Endothelial cell of umbilical vein (primary cell): ENCODE data around the gene ACIN1. TPM values are rescaled to one million over a fixed set of nuclear protein-coding genes. Genes with fewer than 3 reads are reported as not detected.

Source experiments
- BruUV-seq: library from RNA; stranded (reverse); fragments of 400-500 nt; replicated peaks from 2 replicates; lab custom pipeline; 2021; lab: Mats Ljungman, UMichigan
- CTCF ChIA-PET: fragments of 300-600, 350-600 bp; sonication (Branson Sonifier 250); formaldehyde crosslinking; loops from one replicate; lab custom pipeline; 2021; ENCODE audit warnings: antibody characterized with exemption, inconsistent platforms; lab: Charles Lee
- POLR2A ChIA-PET: fragments of 300-600, 350-600 bp; sonication (Branson Sonifier 250); formaldehyde crosslinking; loops from one replicate; lab custom pipeline; 2021; ENCODE audit warnings: antibody characterized with exemption, inconsistent platforms; lab: Charles Lee
- DNase-seq: peaks from one replicate; pipeline ENCODE4 v3.0.0-alpha.2; 2011; ENCODE audit warnings: low read depth, low spot score
- FAIRE-seq: peaks from 2 replicates; lab custom pipeline; 2011; peaks lifted over from hg19 to GRCh38; lab: Jason Lieb, UNC
- H2AFZ ChIP-seq: 2 replicates; pipeline ENCODE4 v1.6.0; 2012; ENCODE audit warnings: low read depth, low read length, control low read depth, inconsistent platforms
- H3K27ac ChIP-seq: 2 replicates; pipeline ENCODE4 v1.5.1; 2011; ENCODE audit warnings: low read depth, mild to moderate bottlenecking, control low read depth, low read length, moderate library complexity; ENCODE audit not compliant: insufficient read depth
- H3K27me3 ChIP-seq, 2 experiments: 2 replicates each; pipeline versions ENCODE4 v1.6.0 to v1.6.1; 2011; ENCODE audit warnings: low read length in 2 of 2, mixed read lengths in 1 of 2; ENCODE audit not compliant: control insufficient read depth in 2 of 2, insufficient read depth in 2 of 2
- H3K36me3 ChIP-seq, 2 experiments: 2 replicates in 1 of 2; 3 replicates in 1 of 2; pipeline ENCODE4 v1.5.1; 2011; ENCODE audit warnings: low read length in 2 of 2, mild to moderate bottlenecking in 1 of 2, moderate library complexity in 1 of 2; ENCODE audit not compliant: control insufficient read depth in 2 of 2, insufficient read depth in 2 of 2; ENCODE audit errors: extremely low read depth in 1 of 2
- H3K4me1 ChIP-seq: 3 replicates; pipeline ENCODE4 v1.5.1; 2011; ENCODE audit warnings: mild to moderate bottlenecking, low read length; ENCODE audit not compliant: control insufficient read depth, insufficient read depth; ENCODE audit errors: extremely low read depth
- H3K4me2 ChIP-seq: 2 replicates; pipeline ENCODE4 v1.6.1; 2011; ENCODE audit warnings: low read length, control low read depth, mixed read lengths; ENCODE audit not compliant: insufficient read depth
- H3K4me3 ChIP-seq, 3 experiments: fragments of 200-600 bp in 1 of 3; sonication (generic), shearing (Covaris generic) in 1 of 3; replicated peaks in 1 of 3; 2 replicates each; pipeline ENCODE4 v1.5.1; 2011 to 2016; ENCODE audit warnings: control low read depth in 3 of 3, low read length in 3 of 3, mild to moderate bottlenecking in 2 of 3, inconsistent platforms in 1 of 3, low read depth in 1 of 3, moderate library complexity in 1 of 3; ENCODE audit not compliant: insufficient read depth in 1 of 3
- H3K79me2 ChIP-seq: 2 replicates; pipeline ENCODE4 v1.6.0; 2012; ENCODE audit warnings: low read length, inconsistent platforms; ENCODE audit not compliant: control insufficient read depth, insufficient read depth
- H3K9ac ChIP-seq: replicated peaks from 2 replicates; pipeline ENCODE3; 2011; ENCODE audit warnings: low read length, control low read depth; ENCODE audit not compliant: insufficient read depth; ENCODE audit errors: extremely low read depth
- H3K9me1 ChIP-seq: replicated peaks from 3 replicates; pipeline ENCODE4 v1.6.0; 2011; ENCODE audit warnings: mild to moderate bottlenecking, low read length; ENCODE audit not compliant: control insufficient read depth, insufficient read depth; ENCODE audit errors: extremely low read depth
- H3K9me3 ChIP-seq: replicated peaks from 2 replicates; pipeline ENCODE4 v1.5.1; 2012; ENCODE audit warnings: low read length, inconsistent platforms; ENCODE audit not compliant: control insufficient read depth, insufficient read depth
- H4K20me1 ChIP-seq: replicated peaks from 2 replicates; pipeline ENCODE3; 2011; ENCODE audit warnings: mild to moderate bottlenecking, low read length; ENCODE audit not compliant: control insufficient read depth, insufficient read depth; ENCODE audit errors: extremely low read depth
- CTCF ChIP-seq, 2 donors: IDR thresholded peaks; 1 replicate in 1 of 2; 2 replicates in 1 of 2; pipeline ENCODE4 v1.5.1; 2011; ENCODE audit warnings: low read length in 2 of 2, mild to moderate bottlenecking in 2 of 2, moderate library complexity in 2 of 2, control low read depth in 1 of 2, inconsistent platforms in 1 of 2, low read depth in 1 of 2; ENCODE audit not compliant: insufficient read depth in 1 of 2; ENCODE audit errors: extremely low read depth in 1 of 2
- EZH2 ChIP-seq: IDR thresholded peaks from 2 replicates; pipeline ENCODE4 v1.6.1; 2012; ENCODE audit warnings: borderline replicate concordance, low read depth, mild to moderate bottlenecking, moderate library complexity, low read length, inconsistent platforms; ENCODE audit not compliant: severe bottlenecking
- FOS ChIP-seq: IDR thresholded peaks from 2 replicates; pipeline ENCODE4 v1.6.1; 2011; ENCODE audit warnings: mild to moderate bottlenecking, low read length, moderate library complexity, borderline replicate concordance; ENCODE audit not compliant: insufficient read depth
- GATA2 ChIP-seq: IDR thresholded peaks from 2 replicates; pipeline ENCODE4 v1.7.0; 2011; ENCODE audit warnings: low read depth, mild to moderate bottlenecking, moderate library complexity, mixed read lengths, low read length; ENCODE audit not compliant: insufficient read length, insufficient read depth
- JUN ChIP-seq: IDR thresholded peaks from 2 replicates; pipeline ENCODE4 v1.6.1; 2011; ENCODE audit warnings: borderline replicate concordance, low read depth; ENCODE audit not compliant: insufficient read length, insufficient read depth
- MAX ChIP-seq: IDR thresholded peaks from 2 replicates; pipeline ENCODE4 v1.6.1; 2011; ENCODE audit not compliant: insufficient read depth, insufficient read length
- MYC ChIP-seq: IDR thresholded peaks from one replicate; pipeline ENCODE4 v1.6.1; 2011; ENCODE audit warnings: mild to moderate bottlenecking, low read depth, low read length
- POLR2A ChIP-seq: IDR thresholded peaks from 2 replicates; pipeline ENCODE4 v1.6.1; 2012; ENCODE audit warnings: low read depth, mild to moderate bottlenecking, control low read depth, low read length
- POLR2AphosphoS5 ChIP-seq: IDR thresholded peaks from 2 replicates; pipeline ENCODE4 v1.6.1; 2012; ENCODE audit warnings: low read depth, mild to moderate bottlenecking, control low read depth, low read length, moderate library complexity; ENCODE audit not compliant: insufficient read depth
- dilution Hi-C: fragments of 300-500 bp; cut with MboI; formaldehyde crosslinking; loops from one replicate; pipeline ENCODE4 v1.15.0; 2019; ENCODE audit warnings: low sequenced_read_pairs; ENCODE audit not compliant: extremely low pct_ligation_motif_present
- intact Hi-C: fragments of 100-400 bp; cut with micrococcal nuclease; formaldehyde crosslinking; loops from one replicate; pipeline ENCODE4 v1.10.0; 2022
- polyA plus RNA-seq, 4 experiments: library from polyadenylated mRNA; depleted of rRNA in 3 of 4; stranded (reverse) in 3 of 4; unstranded in 1 of 4; fragments of >200 nt; gene quantifications; 2 replicates each; pipeline versions ENCODE4 v1.2.1 to v1.2.3, GENCODE V29; 2011 to 2012; ENCODE audit warnings: missing spikeins in 1 of 4
- total RNA-seq: library from RNA; stranded (reverse); gene quantifications from 2 replicates; pipeline ENCODE4 v1.2.3, GENCODE V29; 2021

Gene ACIN1
- total and polyA plus RNA-seq, 2 donors (not counting 3 experiments of a cell fraction or from before 2014, with no cell fraction given) = 146 to 240 TPM

DNA sequence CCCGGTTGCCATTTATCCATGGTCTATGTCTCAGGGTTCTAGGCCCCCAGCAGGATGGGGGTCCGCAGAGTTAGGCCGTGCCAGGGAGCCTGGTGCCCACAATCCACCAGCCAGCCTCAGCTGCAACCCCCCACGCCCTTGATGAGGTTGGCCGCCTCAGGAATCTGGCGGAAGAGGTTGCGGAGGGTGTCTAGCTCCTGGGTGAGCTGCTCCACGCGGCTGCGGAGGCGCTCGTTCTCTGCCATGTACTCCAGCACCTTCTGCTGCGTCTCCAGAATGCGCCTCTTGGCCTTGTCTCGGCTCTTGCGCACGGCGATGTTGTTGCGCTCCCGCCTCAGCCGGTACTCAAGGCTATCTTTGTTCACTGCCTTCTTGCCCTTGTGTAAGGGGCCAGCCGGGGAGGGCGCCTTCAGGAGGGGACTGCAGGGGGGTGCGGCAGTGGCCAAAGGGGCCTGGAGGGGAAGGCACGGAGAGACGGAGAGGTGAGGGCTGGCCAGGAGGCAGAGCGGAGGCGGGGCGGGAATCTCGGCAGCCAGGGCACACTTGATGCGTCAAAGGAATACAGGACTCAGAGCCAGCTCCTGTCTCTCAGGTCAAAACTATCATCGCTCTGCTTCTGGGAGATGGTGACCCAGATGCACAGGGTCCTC is 22.6 kb upstream of the ACIN1 start:
- Histone ChIP-seq H3K4me3 (no peak overlapping the region), H3K27ac (no peak overlapping the region), H3K4me2 (no peak overlapping the region), H3K9ac (no peak overlapping the region), H3K27me3 (no peaks in the 10 kb centered on the region), H3K9me1 (no peaks in the 10 kb centered on the region), H3K36me3 (no peaks in the 10 kb centered on the region), H2AFZ (no peak overlapping the region), H4K20me1 (no peaks in the 10 kb centered on the region), H3K4me1 (peaks cover 26% of the 10 kb centered on the region), H3K79me2 (no peaks in the 10 kb centered on the region), H3K9me3 (no peaks in the 10 kb centered on the region)
- CTCF ChIA-PET = interaction anchor here (1.5 kb wide), 1 partner anchor 70 kb away, joined by 3 read pairs; no protein-coding TSS in a partner anchor
- no peak for TF ChIP-seq CTCF (IDR thresholded peaks at IDR 0.05; ENCODE audit: extremely low read depth in 1 of 2, insufficient read depth in 1 of 2, low read depth in 1 of 2, low read length in 2 of 2)
- TF ChIP-seq POLR2AphosphoS5 = no peak
- TF ChIP-seq GATA2 = no peak
- no peak for TF ChIP-seq FOS
- TF ChIP-seq MYC = no peak
- TF ChIP-seq MAX = no peak
- TF ChIP-seq JUN = no peak
- TF ChIP-seq POLR2A = no peak
- TF ChIP-seq EZH2 = no peak
- DNase-seq = no peak
- POLR2A ChIA-PET = no interaction called here
- no peak for FAIRE-seq
- dilution Hi-C loops = no loop called here
- BruUV-seq = no TSS peak
- intact Hi-C loops = no loop called here
